GM21529 (cell line): ENCODE data around the gene MAML3.
"Not testable (repeated sequence)": the region's sequence is repeated elsewhere in the genome, so short reads cannot be mapped to it uniquely, and the experiment has no call there.

Experiments used
- ATAC-seq: cut with Tn5 transposase; IDR thresholded peaks from one replicate; pipeline ENCODE4 v1.9.1; 2021; ENCODE audit not compliant: unreplicated experiment

Gene MAML3

DNA sequence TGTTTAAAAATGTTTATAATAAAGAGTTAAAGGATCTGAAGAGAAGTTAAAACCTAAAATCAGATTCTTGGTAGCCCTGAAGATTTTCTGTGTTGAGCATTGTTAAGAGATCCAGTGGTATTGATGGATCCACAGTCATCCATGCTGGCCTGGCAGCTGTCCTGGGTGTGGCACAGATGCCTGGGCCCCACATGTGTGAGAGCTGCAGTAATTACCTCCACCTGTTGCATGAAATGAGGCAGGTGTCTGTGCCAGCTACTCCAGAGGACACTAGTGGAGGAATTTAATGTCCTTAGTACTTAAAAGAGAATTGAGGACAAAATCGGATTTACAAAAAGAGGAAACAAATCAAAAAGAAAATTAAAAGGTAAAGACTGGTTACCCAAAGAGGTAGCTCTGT, 444.3 kb downstream of the MAML3 start:
- ATAC-seq: no peak

DNA sequence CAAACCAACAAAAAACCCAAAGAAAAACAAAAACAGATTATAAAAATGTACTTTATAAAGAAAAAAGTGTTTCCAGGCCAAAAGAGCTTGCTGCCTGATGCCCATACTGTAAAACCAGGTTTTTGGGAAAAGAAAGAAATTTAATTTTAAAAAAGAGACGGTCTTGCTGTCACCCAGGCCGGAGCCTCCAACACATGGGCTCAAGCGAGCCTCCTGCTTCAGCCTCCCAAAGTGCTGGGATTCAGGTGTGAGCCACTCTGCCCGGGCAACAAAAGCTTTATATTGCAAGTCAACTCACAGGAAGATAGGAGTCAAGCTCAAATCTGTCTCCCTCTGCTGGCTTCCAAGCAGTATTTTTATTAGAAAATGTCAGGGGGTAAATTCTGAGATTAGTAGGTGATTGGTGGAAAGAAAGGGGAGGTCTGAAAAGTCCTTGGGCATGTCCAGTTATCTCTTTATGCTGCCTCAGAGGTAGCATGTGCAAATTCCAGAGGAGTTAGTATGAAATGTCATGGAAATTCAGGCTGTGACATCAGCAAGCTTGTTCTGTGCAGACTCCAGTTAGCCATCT, 449.0 kb downstream of the MAML3 start:
- no peak for ATAC-seq

DNA sequence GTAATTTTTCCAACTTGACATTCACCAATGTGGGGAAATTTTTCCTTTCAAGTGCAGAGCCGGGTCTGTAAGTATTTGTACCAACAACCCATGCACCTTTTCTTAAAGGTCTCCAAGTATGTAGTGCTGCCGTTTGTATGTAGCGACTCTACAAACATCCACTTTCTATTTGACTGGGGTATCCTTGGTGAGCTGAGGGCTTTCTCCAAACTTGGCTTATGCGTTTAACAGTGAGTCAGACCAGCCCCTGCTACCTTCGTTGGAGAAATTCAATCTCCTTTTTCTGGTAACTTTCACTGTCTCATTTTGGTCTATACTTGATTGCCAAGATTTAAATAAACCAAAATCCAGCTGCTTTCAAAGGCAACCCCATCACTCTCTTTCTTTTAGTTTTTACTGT, 453.4 kb downstream of the MAML3 start:
- no peak for ATAC-seq

DNA sequence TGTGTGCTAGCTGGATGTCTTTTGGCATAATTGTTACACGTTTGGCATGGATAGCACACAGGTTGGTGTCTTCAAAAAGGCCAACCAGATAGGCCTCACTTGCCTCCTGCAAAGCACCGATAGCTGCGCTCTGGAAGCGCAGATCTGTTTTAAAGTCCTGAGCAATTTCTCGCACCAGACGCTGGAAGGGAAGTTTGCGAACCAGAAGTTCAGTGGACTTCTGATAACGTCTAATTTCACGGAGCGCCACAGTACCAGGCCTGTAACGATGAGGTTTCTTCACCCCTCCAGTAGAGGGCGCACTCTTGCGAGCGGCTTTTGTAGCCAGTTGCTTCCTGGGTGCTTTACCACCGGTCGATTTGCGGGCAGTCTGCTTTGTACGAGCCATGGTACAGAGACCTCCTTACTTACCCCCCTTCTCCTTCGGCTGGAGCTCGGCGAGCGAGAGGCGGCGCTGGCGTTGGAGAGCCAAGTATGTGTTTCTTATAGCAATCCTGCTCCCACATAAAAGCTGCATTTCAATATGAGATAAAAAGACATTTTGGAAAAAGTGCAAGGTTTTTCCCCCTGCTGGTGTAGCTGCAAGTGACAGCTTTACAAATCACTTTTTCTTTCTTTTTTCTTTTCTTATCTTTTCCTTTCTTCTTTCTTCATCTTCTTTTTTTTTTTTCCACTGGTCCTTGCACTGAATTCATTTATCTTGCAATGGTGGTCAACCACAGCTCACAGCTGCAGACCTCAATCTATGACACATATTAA, 455.6 kb downstream of the MAML3 start:
- not testable (repeated sequence) for ATAC-seq

DNA sequence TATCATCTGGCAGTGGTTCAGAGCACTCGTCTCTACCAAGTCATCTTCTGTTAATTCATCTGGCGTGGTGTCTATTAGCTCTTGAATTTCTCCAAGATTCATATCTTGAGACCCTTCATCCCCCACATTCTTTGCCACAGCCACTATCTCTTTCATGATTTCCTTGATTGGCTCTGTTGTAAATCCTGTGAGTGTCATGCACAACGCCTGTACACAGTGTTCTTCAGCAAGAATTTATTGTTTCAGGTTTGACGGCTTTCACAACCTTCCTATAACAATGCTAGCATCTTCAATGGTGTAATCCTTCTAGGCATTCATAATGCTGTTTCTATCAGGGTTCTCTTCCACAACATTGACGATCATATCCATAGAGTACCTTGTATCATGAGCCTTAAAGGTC, 457.5 kb downstream of the MAML3 start:
- no peak for ATAC-seq

DNA sequence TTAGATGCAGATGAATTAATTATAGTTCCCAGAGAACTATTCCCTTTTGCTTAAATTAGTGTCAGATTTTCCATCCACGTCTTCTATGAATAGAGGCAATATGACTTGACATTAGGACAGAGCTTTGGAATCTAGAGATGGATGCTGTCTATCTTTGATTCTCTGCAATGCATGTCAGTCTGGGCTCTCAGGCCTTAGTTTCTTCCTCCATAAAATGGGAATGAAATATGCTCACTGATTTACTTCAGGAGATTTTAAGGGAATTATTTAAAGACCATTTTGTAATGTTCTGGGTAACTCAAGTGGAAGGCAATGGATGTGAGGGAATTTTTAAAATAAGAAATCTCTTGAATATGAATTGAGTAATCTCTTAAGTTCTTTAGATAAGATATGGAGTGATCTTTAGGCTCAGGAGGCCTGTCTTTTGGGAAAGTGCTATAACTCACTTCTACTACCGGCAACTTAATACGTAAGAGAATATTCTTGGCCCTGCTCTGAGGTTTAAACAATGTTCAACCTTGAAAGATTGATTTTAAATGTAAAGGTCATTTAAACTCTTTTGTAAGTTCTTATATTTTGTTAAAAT, 459.4 kb downstream of the MAML3 start:
- ATAC-seq: no peak

DNA sequence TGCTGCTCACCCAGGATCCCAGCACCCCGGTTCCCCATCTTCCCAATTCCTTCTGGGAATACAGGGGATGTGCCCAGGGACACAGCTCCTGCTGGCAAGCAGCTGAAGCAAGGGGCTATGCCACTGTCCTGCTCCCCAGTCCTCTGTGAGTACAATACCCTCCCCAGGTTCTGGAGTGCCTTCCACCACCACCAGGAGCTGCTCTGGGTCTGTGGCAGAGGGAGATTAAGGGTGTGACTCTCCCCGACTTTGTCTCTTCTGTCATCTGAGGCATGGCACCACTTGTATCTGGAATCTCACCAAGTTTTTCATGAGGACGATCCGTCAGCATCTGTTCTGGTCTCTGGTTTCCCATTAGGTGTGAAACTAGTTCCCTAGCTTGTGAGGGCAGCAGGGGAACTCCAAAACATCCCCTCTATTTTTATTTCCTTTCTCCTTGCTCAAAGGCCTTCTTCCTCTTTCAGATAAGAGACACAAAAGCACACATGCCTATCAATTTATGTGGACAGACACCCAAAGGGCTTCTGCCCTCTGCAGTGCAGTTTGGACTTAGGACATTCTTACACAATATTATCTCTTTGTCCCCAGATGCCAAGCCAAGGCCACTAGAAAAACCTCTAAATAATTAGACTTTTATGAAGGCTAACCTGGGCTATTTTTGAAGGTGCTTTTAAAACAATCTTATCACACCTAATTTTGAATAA, 461.5 kb downstream of the MAML3 start:
- no peak for ATAC-seq

DNA sequence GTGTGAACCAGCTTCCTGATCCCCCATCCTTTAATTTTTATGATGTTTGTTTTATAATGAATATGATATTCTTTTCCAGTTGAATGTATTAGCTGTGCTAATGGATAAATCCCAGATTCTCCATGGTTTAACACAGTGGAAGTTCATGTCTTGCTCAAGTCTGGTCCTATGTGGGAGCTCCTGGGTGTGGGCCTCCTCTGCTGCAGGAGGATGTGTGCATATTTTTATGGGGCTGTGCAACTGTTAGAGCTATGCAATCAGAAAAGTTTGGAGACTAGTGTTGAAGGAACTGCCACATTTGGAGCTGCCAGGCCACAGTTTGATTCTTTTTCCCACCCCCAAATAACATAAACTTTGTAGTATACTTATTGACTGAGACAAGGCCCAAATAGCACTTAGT, 463.6 kb downstream of the MAML3 start:
- no peak for ATAC-seq

DNA sequence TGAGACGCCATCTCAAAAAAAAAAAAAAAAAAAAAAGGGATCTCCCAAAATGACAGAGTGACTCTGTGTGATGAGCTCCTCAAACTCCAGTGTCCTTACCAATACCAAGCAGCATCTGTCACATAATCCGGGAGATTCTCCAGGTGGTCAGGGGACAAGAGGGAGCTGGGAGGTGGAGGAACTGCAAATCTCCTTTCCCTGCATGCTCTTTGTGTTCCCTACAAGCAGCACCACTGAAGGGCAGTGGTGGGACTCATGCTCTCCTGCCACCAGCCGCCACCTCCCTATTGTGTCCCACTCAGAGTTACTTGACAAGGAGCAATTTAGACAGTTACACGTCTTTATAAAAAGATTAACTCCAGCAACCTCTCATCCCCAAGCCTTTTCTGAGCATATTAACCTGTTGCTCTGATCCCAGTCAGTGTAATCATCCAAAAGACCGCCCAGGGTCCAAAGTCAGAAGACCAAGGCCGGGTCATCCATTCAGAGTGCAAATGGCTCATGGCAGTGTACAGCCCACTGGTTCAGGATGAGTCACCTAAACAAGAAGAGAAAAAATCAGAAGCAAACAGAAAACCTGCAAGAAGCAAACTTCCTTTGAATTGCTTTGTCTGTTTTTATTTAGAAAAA, 464.8 kb downstream of the MAML3 start:
- ATAC-seq: no peak

DNA sequence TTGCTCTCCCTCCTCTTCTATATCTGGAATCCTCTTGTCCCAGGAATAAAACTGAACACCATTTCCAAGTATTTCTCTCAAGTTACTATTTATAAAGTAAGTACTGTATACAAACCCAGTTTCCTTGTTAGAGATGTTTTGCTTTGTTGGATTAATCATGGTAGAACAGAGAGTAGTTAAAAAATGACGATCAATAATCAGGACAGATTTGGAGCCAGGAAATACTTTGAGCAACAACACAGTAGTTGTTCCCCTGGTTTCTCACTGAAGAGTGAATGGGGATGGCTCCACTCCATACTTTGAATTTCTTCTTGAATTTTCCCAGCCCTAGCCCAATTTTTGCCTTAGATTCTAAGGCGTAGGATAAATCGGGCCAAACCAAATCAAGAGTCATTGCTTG, 467.0 kb downstream of the MAML3 start:
- ATAC-seq: no peak

DNA sequence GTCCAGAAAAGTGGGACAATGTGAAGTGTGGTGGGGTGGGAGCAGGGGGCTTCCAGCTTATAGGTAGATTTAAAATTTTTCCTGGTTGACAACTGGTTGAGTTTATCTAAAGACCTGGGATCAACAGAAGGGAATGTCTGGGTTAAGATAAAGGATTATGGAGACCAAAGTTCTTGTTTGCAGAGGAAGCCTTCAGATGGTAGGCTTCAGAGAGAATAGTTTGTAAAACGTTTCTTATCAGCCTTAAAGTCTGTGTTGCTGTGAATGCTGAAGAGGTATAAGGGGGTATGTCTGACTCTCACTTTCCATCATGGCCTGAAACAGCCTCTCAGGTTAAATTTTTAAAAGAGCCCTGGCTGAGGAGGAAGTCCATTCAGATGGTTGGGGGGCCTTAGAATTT, 467.9 kb downstream of the MAML3 start:
- no peak for ATAC-seq

DNA sequence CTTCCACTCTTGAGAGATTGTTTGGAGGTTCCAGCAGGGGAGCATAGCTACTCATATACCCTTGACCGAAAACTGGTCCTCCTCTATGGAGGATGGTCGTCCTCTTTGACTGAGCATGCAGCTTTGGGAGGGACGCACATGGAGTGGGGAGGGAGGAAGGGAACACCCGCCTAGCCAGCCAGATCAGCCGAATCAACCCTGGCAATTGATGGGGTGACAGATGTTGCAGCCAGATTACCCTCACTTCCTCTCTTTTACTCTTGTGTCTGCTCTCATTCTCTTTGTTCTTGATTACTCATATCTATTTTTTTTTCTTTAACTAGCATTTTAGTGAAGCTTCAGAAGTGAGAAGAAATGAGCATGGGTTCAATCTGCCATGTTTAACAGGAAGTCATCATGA, 468.8 kb downstream of the MAML3 start:
- ATAC-seq: no peak

DNA sequence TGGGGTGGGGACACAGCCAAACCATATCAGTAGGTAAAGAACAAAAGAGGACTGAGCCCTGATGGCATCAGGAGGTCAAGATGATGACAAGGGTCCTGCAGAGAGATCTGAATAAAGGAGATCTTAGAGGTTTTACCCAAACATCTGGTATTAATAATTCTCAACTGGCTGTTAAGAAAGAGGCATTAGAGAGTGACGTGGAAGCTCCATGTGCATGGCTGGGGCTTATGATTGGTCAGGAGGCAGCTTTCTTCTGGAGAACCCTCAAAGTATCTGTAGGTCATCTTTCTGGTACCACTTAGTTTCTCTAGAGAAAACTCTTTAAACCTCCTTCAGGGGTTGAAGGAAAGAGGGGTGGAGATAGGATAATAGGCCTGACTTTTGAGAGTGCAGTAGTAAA, 469.6 kb downstream of the MAML3 start:
- ATAC-seq: no peak

DNA sequence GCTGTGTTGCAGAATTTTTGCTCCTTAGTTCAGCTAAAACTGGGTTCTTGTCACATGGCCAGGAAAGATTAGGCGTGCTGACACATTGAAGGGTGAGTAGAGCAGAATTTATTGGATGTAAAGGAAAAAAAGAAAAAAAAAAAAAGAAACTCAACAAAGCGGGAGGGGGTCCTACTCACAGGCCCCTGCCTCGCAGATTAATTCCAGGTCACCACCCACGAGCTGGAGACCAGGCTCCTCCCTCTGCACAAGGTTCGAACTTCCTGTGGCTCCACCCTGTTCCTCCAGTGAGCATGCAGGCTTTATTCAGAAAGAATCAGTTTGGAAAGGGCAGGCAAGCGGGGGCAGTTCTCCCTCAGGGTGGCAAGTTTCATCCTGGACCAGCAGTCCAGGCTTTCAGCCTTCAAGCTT, 471.2 kb downstream of the MAML3 start:
- no peak for ATAC-seq

DNA sequence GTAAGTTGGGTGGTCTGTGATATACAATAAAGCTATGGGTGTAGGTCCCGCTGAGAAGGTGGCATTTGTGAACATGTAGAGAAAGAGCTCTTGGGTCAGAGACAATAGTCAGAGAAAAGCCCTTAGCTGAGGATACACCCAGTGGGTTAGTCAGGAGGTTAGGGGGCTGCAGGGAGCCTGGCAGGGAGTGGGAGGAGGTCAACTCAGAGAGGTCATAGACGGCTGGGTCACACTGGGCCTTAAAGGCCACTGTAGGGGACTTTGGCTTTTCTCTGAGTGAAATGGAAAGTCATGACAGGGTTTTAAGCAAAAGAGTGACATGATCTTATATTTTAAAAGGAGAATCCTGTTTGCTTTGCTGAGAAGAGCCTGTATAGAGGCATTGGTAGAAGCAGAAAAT, 471.7 kb downstream of the MAML3 start:
- ATAC-seq: no peak

DNA sequence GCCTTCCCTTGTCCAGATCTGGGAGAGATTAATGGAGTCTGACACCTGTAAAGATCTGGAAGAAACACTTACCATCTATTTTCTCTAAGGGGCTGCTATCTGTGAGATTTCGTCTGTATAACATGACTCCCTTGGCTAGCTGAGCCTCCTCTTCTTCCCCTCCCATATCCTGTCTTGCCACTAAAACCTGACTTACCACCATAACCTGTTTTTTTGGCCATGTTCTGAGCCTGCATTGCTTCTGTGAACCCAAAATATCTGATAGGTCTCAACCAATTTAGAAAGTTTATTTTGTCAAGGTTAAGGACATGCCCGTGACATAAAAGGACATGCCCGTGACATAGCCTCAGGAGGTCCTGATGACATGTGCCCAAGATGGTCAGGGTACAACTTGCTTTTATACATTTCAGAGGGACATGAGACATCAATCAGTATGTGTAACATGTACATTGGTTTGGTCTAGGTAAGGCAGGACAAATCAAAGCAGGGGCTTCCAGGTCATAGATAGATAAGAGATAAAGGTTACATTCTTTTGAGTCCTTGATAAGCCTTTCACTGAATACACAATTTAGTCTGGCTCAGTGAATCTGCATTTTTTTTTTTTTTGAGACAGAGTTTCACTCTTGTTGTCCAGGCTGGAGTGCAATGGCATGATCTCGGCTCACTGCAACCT, 476.9 kb downstream of the MAML3 start:
- no peak for ATAC-seq

DNA sequence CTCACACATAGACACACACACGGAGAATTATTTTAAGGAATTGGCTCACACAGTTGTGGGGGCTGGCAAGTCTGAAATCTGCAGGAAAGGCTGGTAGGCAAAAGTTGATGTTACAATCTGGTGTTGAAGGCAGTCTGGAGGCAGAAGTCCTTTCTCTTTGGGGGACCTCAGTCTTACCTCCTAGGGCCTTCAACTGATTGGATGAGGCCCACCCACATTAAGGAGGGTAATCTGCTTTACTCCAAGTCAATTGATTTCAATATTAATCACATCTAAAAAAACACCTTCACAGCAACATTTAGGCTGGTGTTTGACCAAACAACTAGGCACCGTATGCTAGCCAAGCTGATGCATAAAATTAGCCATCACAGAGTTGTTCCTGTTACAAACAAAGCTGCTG, 477.6 kb downstream of the MAML3 start:
- ATAC-seq: no peak

DNA sequence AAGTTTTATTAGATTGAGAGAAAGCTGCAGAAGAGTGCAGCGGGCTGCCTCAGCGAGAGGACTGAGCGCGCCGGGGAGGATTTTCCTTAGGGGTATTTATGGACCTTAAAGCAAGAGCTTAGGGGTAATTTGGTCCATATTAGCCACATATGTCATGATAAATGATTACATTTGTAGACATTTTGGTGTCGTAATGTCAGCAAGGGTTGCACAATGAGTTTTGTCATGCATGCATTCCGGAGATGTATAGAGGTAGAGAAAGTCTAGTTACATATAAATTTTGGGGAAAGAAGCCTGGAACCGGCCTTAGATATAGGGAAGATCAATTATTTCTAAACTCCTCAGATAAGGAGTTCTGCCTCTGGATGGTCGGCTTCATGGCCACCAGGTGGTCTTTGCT, 478.3 kb downstream of the MAML3 start:
- ATAC-seq: no peak

DNA sequence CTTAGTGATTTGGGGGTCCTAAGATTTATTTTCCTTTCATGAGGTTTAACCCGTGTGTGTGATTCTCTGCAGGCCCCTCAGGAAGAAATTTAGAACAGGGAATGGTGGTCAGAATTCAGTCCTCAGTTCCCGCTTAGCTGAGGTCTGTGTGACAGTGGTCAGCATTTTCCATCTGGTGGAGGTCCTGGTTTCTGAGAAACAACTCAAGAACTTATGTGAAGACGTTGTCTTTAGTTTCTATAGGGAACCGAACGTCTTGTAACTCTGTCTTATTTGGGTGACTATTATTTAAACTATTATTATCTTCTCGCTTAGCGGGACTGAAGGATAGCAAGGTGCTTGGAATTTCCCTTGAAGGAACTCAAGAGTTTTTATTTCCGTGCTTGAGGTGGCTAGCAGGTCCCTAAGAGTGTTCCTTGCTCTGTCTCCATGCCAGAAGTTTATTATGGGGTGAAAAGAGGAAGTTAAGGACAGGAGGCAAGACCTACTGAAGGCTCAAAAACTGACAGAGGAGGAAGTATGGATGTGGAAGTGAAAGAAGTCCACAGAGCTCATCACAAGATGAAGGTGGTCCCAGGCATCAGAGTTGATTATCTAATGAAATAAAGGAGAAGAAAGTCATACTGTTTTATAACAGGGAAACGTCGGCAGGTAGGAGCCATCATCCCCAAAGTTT, 479.0 kb downstream of the MAML3 start:
- ATAC-seq: no peak

DNA sequence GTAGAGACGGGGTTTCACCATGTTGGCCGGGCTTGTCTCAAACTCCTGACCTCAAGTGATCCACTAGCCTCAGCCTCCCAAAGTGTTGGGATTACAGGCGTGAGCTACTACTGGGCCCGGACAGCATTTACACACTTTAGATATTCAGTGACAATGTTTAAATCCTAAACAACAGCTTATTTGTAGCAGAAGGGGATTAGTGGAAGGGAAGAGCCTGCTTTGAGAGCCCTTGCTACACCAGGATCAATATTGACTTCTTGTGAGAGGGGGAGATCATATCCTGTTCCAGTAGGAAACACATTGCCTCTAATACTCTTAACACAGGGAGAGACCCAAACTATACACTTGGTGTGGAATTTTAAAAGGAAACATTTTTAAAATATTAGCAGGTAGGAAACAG, 481.3 kb downstream of the MAML3 start:
- ATAC-seq: no peak

DNA sequence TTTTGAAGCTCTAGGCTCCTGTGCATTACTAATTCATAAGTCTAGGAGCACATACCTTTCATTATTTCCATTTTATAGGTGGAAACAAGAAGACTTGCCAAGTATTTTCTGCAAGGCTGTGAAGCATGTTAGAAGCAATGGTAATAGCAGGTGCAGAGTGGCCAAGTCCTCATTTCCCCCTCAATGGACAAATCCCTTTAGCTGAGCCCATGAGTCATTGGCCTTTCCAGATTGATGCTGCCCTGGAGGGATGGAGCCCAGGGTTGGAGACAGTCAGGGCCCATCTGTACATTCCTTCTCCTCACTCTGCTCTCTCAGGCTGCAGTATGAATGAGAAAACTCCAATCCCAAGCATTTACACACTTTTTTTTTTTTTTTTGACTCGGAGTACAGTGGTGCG, 481.8 kb downstream of the MAML3 start:
- ATAC-seq: no peak
